Retinal pigment epithelial cell (primary cell): ENCODE measurements around the gene EFNA3.

Experiments used
- DNase-seq: peaks from one replicate; pipeline ENCODE4 v3.0.0-alpha.2; 2010; ENCODE audit warnings: low read depth
- H3K4me3 ChIP-seq: 2 replicates; pipeline ENCODE4 v1.5.1; 2011; ENCODE audit warnings: mild to moderate bottlenecking, low read length, control low read depth, moderate library complexity
- CTCF ChIP-seq: conservative IDR thresholded peaks from 2 replicates; pipeline ENCODE4 v1.5.1; 2011; ENCODE audit warnings: low read depth, low read length, control low read depth, inconsistent platforms

The EFNA3 gene

GRCh38 chr1:155078469-155079209 lies at the start of gene EFNA3:
Gene EFNA3 (plus strand): TSS chr1:155078837. CDS start chr1:155078942, 105 bp downstream.
- H3K4me3 ChIP-seq, result peak within 1 kb of the TSS; percentile 35
- no peak for DNase-seq

GRCh38 chr1:155029513-155030242 lies 49.0 kb upstream of the EFNA3 start:
- no peak overlapping the region for H3K4me3 ChIP-seq
- no peak for TF ChIP-seq CTCF

More at GRCh38 chr1:155078469-155079209, at the start of gene EFNA3:
- TF ChIP-seq CTCF, result no peak

GRCh38 chr1:155030243-155030795 lies 48.3 kb upstream of the EFNA3 start:
- TF ChIP-seq CTCF, result no peak
- no peak overlapping the region for H3K4me3 ChIP-seq

More at GRCh38 chr1:155029513-155030242, 49.0 kb upstream of the EFNA3 start:
- no peak for DNase-seq

GRCh38 chr1:155030899-155031298 lies 47.7 kb upstream of the EFNA3 start:
- H3K4me3 ChIP-seq, result no peak overlapping the region
- TF ChIP-seq CTCF, result no peak
- DNase-seq, result no peak

More at GRCh38 chr1:155030243-155030795, 48.3 kb upstream of the EFNA3 start:
- DNase-seq, result no peak

- no peak for DNase-seq
- TF ChIP-seq CTCF, result no peak
- no peak overlapping the region for H3K4me3 ChIP-seq
These were observed 45.8 kb upstream of the EFNA3 start for GRCh38 chr1:155032886-155033285.

- no peak for DNase-seq
- H3K4me3 ChIP-seq, result no peak within 1 kb of the TSS
- TF ChIP-seq CTCF, result no peak
These were observed 45.1 kb upstream of the EFNA3 start, which contains the start of the genes DCST1 and DCST2 for GRCh38 chr1:155033524-155033923. Gene DCST1 (plus strand): TSS chr1:155033824. CDS start chr1:155034037, 213 bp downstream. Gene DCST2 (minus strand): TSS chr1:155033781. CDS start chr1:155033701, 80 bp downstream.
